GM13976 (cell line): ENCODE data around the gene TIMP3.

Source experiments
- DNase-seq: peaks from one replicate; pipeline ENCODE4 v3.0.0; 2012; ENCODE audit warnings: low spot score
- in situ Hi-C: fragments of 300-500 bp; cut with MboI; formaldehyde crosslinking; loops from one replicate; pipeline ENCODE4 v1.12.0; 2022; ENCODE audit warnings: low sequenced_read_pairs, mixed read lengths, inconsistent platforms; ENCODE audit not compliant: unreplicated experiment
- TF ChIP-seq, protein P1 (sequence below): IDR thresholded peaks from 2 replicates; pipeline ENCODE4 v1.5.1; 2012; ENCODE audit warnings: borderline replicate concordance, mild to moderate bottlenecking; ENCODE audit not compliant: insufficient read depth; ENCODE audit errors: extremely low read depth, missing control alignments, control extremely low read depth

The TIMP3 gene

DNA sequence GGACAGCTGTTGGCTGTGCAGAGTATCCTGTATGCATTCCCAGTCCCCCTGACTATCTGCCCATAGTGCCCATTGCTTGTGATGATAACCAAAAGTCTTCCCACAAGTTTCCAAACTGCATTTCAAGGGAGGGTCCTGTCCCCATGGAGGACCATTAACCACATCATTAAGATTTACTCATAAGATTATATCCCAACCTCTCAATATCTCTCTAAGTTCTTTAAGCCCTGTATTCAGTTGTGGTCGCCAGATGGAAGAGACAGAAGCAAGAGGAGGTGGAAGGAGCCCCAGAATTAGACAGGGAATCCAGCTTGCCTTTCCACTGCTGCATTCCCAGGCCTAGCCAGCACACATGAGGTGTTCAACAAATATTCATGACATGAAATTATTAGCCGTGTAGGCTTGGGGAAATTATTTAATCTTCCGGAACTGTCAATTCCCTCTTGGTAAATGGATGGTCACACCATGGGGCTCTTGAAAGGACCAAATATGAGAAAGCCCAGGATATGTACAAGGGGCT lies 42.6 kb upstream of the TIMP3 start:
- in situ Hi-C loops: no loop called here
- TF ChIP-seq, protein P1, sequence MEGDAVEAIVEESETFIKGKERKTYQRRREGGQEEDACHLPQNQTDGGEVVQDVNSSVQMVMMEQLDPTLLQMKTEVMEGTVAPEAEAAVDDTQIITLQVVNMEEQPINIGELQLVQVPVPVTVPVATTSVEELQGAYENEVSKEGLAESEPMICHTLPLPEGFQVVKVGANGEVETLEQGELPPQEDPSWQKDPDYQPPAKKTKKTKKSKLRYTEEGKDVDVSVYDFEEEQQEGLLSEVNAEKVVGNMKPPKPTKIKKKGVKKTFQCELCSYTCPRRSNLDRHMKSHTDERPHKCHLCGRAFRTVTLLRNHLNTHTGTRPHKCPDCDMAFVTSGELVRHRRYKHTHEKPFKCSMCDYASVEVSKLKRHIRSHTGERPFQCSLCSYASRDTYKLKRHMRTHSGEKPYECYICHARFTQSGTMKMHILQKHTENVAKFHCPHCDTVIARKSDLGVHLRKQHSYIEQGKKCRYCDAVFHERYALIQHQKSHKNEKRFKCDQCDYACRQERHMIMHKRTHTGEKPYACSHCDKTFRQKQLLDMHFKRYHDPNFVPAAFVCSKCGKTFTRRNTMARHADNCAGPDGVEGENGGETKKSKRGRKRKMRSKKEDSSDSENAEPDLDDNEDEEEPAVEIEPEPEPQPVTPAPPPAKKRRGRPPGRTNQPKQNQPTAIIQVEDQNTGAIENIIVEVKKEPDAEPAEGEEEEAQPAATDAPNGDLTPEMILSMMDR: no peak
- no peak for DNase-seq

DNA sequence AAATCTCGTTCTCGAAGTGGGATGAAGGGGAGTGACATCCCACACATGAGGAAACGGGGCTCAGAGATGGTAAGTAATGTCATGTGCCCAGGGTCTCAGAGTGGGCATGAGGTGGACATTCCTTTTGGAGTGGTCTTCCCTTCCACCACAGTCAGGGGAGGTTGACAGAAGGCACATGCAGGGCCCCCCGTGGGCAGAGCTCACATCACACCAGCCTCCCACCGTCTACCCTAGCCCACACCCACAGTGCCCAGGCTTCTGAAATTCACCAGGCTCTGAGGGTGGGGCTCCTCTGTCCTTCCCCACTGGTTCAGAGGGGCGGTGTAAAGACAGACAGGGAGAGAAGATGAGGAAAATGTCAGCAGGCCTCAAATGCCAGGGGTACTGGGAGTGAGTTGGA lies 41.1 kb upstream of the TIMP3 start:
- TF ChIP-seq, protein P1: no peak
- in situ Hi-C loops: no loop called here
- no peak for DNase-seq

DNA sequence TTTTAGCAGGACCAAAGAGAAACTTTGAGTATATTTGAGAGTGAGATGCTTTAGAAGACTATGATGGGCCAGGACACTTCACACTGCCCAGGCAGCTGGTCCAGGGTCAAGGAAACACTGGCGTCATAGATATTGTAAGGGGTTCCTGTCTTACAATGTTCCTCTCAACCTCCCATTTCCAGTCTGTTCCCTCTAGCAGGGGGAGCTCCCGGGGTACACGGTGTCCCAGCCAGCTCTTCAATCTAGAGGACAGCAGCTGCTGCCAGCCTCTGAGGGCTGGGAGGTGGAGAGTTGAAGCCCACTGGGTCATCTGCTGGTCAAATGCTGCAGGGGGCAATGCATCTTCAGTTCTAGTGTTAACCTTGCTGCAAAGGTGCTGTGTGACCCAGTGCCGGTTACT lies 40.7 kb upstream of the TIMP3 start:
- in situ Hi-C loops: no loop called here
- no peak for DNase-seq
- TF ChIP-seq, protein P1: no peak

DNA sequence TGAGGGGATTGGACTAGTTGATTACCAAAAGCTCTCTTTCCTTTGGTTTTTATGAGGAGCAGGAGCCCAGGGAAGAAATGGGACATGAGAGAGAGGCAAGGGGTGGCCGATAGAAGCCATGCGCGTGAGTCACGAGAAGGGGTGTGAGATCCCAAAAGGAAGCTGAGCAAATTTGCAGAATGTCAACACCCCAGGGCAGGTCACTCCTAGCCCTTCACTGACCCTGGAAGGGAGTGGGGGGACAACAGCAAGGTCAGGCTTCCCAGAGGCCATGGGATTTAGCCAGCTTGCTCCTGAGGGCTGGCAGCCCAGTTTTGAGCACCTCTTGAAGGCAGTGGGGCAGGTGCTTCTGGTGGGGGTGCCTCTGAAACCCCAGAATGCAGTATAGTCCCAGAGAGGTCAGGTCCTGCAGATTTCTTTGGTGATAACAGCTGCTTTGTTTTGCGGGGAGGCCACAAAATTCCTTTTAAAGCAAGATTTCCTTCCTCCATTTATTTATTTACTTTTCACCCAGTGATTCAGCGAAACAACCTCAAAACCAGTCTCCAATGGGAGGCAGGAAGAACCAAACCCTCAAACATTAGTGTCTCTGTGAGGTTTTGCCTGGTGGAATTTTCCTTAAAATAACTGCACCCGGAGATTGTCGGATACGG lies 40.1 kb upstream of the TIMP3 start:
- in situ Hi-C loops: no loop called here
- TF ChIP-seq, protein P1: no peak
- no peak for DNase-seq

DNA sequence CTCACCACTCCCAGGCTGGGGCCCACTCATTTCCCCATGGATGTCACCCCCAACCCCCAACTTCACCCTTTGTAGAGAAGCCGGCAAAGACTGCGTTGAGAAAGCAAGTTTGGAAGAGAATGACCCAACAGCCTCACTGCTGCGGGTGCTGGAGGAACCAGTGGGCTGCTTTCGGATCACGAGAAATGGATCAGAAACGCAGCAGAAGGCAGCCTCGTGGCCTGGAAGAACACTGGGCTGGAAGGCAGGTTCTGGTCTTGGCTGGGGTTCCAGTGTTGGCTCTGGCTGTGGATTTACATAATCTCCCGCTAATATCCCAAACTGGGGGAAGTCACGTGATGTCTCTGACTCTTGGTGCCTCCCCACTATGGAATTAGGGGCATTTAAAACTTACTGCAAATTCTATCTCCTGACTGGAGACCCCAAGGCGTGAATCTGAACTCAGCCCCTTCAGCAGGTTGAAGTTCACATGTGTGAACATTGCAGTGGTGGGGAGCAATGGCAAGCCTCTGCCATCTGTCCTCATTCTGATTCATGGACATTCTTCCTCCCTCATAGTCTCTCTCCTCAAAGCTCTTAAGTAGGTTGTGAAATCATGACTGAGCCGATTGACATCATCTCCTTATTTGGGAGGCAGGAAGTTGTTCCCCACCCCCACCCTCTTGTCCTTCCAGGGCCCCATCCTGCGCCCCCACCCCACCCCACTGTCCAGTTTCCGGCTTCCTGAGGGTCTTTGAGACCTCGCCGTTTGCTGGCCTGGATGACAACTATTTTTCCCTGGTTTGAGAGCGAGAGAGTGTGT lies 37.0 kb upstream of the TIMP3 start:
- TF ChIP-seq, protein P1: no peak
- in situ Hi-C loops: no loop called here
- no peak for DNase-seq

DNA sequence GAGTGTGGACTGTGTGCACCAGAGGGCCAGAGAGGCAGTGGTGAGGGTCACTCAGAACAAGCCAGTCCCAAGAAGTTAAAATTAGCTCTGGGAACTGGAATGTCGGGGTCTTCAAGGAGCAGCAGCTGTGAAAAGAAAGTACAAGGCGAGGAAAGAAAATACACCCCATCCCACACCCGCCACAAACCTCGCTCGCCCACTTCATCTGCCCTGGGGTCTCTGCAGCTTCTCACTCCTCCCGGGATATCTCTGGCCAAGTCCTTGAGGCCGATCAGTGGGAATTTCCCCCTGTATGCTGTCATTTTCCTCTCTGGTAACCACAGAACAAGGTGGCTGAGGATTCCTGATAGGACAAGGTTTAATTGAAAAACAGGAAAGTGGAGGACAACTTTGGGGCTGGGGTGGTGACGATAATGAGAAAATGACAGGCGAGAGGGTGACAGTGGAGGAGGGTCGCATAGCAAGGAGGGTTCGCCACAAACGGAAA lies 36.3 kb upstream of the TIMP3 start:
- DNase-seq: no peak
- in situ Hi-C loops: no loop called here
- TF ChIP-seq, protein P1: no peak
